Activated CD4-positive, alpha-beta memory T cell treated with anti-CD3 and anti-CD28 coated beads, Interleukin-2, amount 10 ng/mL, durations not matched to agents 7 days and 5 days (primary cell): ENCODE results near the gene PPM1H. TPM values are rescaled to one million over a fixed set of nuclear protein-coding genes. Genes with fewer than 3 reads are reported as not detected.
"Not testable (repeated sequence)": the region's sequence is repeated elsewhere in the genome, so short reads cannot be mapped to it uniquely, and the experiment has no call there.

Experiments used
- CTCF ChIA-PET: fragments of 350-600 bp; sonication (Branson Sonifier 250); formaldehyde crosslinking; loops from one replicate; lab custom pipeline; 2021; ENCODE audit warnings: antibody characterized with exemption, inconsistent platforms; lab: Charles Lee
- POLR2A ChIA-PET: fragments of 350-600 bp; sonication (Branson Sonifier 250); formaldehyde crosslinking; loops from one replicate; lab custom pipeline; 2021; ENCODE audit warnings: antibody characterized with exemption; lab: Charles Lee
- DNase-seq: peaks from one replicate; pipeline ENCODE4 v3.0.0-alpha.2; 2020
- H3K27ac Mint-ChIP-seq: one replicate; pipeline ENCODE4 v1.8.0; 2021; ENCODE audit warnings: mild to moderate bottlenecking, mixed read lengths
- H3K27me3 Mint-ChIP-seq: one replicate; pipeline ENCODE4 v1.8.0; 2021; ENCODE audit warnings: mixed read lengths
- H3K36me3 Mint-ChIP-seq: one replicate; pipeline ENCODE4 v1.8.0; 2021; ENCODE audit warnings: low read depth, mixed read lengths
- H3K4me1 Mint-ChIP-seq: one replicate; pipeline ENCODE4 v1.8.0; 2021; ENCODE audit warnings: mixed read lengths
- H3K4me3 Mint-ChIP-seq: one replicate; pipeline ENCODE4 v1.8.0; 2021; ENCODE audit warnings: mild to moderate bottlenecking, mixed read lengths
- H3K9me3 Mint-ChIP-seq: one replicate; pipeline ENCODE4 v1.8.0; 2021; ENCODE audit warnings: mixed read lengths
- total RNA-seq, 2 experiments: library from RNA; stranded (reverse); gene quantifications; one replicate each; pipeline ENCODE4 v1.2.3, GENCODE V29; 2021

Gene PPM1H
- total RNA-seq, 2 experiments from 2014 or later, result not detected

DNA sequence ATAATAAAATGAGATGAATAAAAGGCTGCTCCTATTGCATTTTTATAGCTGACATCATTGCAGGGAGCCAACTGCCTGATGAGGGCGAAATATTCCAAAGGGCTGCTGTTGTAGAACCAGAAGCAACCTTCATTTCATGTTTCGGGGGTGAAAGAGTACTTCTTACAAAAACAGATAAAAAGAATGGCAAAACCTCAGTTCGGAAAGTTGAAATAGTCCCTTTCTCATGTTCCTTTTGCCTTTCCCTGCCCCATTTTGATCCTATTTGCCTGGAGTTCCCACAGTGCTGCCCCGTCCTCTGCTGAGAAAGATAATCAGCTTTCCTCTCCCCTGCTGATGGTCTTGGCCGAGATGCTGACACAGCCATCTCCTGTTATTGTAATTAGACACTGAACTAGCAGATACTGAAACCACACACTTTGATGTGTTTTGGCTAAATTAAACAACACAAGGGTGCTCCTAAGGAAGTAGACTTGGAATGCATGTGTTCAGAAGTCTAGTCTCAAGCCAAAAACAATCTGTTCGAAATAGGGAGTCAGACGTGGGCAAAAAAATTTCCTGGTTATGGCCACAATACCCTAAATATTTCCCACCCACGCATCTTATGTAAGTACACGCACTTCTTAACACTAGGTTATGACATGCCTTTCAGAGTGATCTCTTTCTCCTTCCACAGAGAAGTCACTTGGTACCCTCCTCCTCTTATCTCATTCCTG lies 117.2 kb downstream of the PPM1H start:
- peaks cover 42% of the 10 kb centered on the region for H3K27me3 Mint-ChIP-seq
- no peak overlapping the region for H3K27ac Mint-ChIP-seq
- CTCF ChIA-PET, result interaction anchor here (0.7 to 1.3 kb wide), 3 partner anchors 10 to 1035 kb away, joined by 3 to 6 read pairs (median 4); no protein-coding TSS in a partner anchor
- no peak overlapping the region for H3K4me3 Mint-ChIP-seq
- H3K36me3 Mint-ChIP-seq, result no peaks in the 10 kb centered on the region
- POLR2A ChIA-PET, result no interaction called here
- DNase-seq, result no peak
- H3K9me3 Mint-ChIP-seq, result no peaks in the 10 kb centered on the region
- H3K4me1 Mint-ChIP-seq, result peaks cover 6% of the 10 kb centered on the region

DNA sequence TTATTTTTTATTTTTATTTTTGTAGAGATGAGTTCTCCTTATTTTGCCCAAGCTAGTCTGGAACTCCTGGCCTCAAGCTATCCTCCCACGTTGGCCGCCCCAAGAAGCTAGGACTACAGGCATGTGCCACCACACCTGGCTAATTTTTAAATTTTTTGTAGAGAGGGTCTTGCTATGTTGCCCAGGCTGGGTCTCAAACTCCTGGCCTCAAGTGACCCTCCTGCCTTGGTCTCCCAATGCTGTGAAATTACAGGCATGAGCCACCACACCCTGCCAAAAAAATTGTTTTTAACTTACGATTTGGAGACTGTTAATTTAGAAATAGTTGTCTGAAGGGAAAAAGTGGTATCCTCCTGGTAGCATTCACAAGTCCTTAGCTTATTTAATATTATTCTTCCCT lies 120.7 kb downstream of the PPM1H start:
- Mint-ChIP-seq H3K27me3 (peaks cover 24% of the 10 kb centered on the region), H3K4me3 (no peak overlapping the region), H3K9me3 (no peaks in the 10 kb centered on the region), H3K27ac (no peak overlapping the region), H3K36me3 (no peaks in the 10 kb centered on the region), H3K4me1 (peaks cover 7% of the 10 kb centered on the region)
- POLR2A ChIA-PET, result interaction anchor here (1.1 kb wide), 1 partner anchor 348 kb away, joined by 3 read pairs; the partner anchor contains the start of gene MON2
- DNase-seq, result no peak
- CTCF ChIA-PET, result interaction anchor here (1.1 to 3.0 kb wide), 4 partner anchors 17 to 379 kb away, joined by 3 to 14 read pairs (median 10); no protein-coding TSS in a partner anchor

DNA sequence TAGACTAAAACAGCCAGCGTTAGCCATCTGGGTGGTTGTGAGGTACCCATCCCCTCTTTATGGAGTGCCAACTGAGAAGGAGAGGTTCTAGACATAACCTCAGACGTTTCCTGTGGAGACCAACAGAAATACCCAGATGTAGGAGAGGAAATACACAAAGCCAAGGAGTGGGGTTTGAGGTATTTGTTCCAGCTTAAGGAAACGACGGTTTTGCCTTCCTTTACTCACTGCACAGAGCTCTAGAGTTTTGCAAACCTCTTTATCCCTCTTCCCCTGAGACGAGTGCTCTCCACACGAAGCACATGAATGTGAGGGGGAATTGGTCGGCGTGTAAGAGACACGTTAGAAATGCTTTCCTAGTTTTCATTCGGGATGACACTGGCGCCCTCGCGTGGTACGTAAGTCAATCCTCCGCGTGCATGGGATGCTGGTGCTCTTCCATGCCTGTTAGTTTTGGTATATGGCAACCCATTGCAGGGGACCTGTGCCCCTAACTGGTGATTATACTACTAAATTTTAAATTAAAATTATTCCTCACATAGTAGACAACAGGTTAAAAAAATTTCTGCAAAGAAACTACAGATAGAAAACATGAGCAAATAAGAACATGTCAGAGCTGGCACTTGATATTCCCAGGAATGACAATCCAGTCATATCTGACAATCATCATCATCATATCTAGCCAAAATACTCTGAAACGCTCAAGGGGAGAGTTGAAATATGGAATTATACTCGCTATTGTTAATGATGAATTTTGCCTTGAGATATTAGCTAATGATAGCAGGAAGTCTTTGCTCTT lies 121.7 kb downstream of the PPM1H start:
- H3K36me3 Mint-ChIP-seq, result no peaks in the 10 kb centered on the region

DNA sequence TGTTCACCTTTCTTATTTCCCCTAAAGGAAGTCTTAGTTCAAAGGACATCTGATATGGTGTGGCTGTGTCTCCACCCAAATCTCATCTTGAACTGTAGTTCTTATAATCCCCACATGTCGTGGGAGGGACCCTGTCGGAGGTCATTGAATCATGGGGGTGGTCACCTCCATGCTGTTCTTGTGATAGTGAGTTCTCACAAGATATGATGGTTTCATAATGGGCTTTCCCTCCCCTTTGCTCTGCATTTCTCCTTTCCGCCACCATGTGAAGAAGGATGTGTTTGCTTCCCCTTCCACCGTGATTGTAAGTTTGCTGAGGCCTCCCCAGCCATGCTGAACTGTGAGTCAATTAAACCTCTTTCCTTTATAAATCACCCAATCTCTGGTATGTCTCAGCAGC lies 123.5 kb downstream of the PPM1H start:
- H3K9me3 Mint-ChIP-seq, H3K36me3 Mint-ChIP-seq, POLR2A ChIA-PET, DNase-seq, CTCF ChIA-PET, H3K27ac Mint-ChIP-seq, H3K4me1 Mint-ChIP-seq, H3K4me3 Mint-ChIP-seq: not testable (repeated sequence)
- peaks cover 17% of the 10 kb centered on the region for H3K27me3 Mint-ChIP-seq

More for the DNA sequence above, 121.7 kb downstream of the PPM1H start:
- H3K27ac Mint-ChIP-seq, result no peak overlapping the region
- peaks cover 7% of the 10 kb centered on the region for H3K4me1 Mint-ChIP-seq
- CTCF ChIA-PET, result interaction anchor here (0.7 to 3.0 kb wide), 16 partner anchors 11 to 478 kb away, joined by 3 to 14 read pairs (median 3); no protein-coding TSS in a partner anchor
- no peaks in the 10 kb centered on the region for H3K9me3 Mint-ChIP-seq
- DNase-seq, result peak; percentile 49
- peaks cover 22% of the 10 kb centered on the region for H3K27me3 Mint-ChIP-seq
- H3K4me3 Mint-ChIP-seq, result no peak overlapping the region
- POLR2A ChIA-PET, result interaction anchor here (1.1 kb wide), 1 partner anchor 347 kb away, joined by 3 read pairs; the partner anchor contains the start of gene MON2

DNA sequence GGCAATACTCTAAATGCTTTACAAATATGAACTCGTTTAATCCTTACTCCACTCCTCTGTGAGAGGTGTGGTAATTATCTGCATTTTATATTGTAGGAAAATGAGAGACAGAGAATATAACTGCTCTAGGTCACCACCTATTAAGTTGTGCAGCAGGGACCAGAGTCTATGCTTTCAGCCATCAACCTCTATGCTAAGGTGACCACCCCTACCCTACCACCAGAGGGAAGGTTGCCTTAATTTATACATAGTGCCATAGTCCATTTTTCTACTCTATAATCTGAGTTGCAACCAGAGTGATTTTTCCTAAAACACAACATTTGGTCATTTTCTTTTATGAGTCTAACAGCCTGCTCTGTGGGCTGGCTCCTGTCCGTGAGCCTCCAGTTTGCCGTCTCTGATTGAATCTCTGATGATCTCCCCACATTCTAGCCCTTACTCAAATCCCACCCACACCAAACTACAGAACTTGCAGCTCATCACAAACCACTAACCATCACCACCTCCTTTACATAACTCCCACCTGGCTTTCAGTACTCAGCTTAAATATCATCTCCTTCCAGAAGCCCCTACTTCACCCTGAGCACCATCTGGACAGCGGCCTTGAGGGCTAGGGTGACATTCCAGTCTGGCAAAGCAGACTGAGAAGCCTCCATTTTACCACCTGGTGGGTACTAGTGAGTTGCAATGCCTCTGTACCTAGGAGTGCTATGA lies 126.6 kb downstream of the PPM1H start:
- H3K4me3 Mint-ChIP-seq, result no peak overlapping the region
- POLR2A ChIA-PET, result no interaction called here
- no peak for DNase-seq
- CTCF ChIA-PET, result interaction anchor here (0.8 to 1.2 kb wide), 2 partner anchors 9 to 11 kb away, joined by 3 to 6 read pairs; no protein-coding TSS in a partner anchor
- no peaks in the 10 kb centered on the region for H3K9me3 Mint-ChIP-seq
- H3K4me1 Mint-ChIP-seq, result peaks cover 7% of the 10 kb centered on the region
- no peak overlapping the region for H3K27ac Mint-ChIP-seq
- peaks cover 4% of the 10 kb centered on the region for H3K27me3 Mint-ChIP-seq
- no peaks in the 10 kb centered on the region for H3K36me3 Mint-ChIP-seq

DNA sequence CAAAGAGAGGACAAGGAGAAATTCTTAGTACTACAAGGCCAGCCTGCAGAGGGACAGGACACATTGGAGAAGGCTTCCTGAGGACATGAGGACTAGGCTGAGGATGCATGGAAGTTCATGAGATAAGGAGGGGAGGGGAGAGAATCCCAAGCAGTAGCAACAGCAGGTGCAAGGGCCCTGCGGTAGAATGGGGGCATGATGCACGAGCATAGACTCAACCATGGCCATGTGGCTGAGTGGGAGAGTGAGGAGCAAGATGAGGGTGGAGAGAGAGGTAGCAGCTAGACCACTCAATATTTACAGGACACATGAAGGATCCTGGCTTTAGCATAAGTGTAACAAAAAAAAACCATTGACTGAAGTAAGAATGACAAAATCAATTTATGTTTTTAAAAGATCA lies 128.1 kb downstream of the PPM1H start:
- Mint-ChIP-seq H3K4me3 (no peak overlapping the region), H3K36me3 (no peaks in the 10 kb centered on the region), H3K9me3 (no peaks in the 10 kb centered on the region), H3K27ac (no peak overlapping the region), H3K4me1 (no peaks in the 10 kb centered on the region), H3K27me3 (peaks cover 4% of the 10 kb centered on the region)
- CTCF ChIA-PET, result interaction anchor here (0.8 to 1.0 kb wide), 2 partner anchors 11 to 225 kb away, joined by 3 to 6 read pairs; no protein-coding TSS in a partner anchor
- DNase-seq, result no peak
- POLR2A ChIA-PET, result no interaction called here

DNA sequence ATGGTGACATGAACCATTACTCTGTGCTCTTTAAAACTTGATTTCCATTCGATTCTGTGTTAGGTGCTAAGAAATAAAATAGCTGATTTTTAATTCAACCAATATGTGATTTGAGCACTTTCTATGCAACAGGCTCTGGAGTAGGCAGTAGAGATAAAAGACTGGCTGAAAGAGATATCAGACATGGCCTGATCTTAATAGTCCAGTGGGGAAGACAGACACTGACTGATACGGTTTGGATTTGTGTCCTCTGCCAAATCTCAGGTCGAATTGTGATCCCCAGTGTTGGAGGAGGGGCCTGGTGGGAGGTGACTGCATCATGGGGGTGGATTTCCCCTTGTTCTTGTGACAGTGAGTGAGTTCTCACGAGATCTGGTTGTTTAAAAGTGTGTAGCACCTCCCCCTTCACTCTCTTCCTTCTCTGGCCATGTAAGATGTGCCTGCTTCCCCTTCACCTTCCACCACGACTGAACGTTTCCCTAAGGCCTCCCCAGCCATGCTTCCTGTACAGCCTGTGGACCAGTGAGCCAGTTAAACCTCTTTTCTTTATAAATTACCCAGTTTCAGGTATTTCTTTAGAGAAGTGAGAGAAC lies 128.6 kb downstream of the PPM1H start:
- ChIA-PET POLR2A (no interaction called here), CTCF (no interaction called here)

DNA sequence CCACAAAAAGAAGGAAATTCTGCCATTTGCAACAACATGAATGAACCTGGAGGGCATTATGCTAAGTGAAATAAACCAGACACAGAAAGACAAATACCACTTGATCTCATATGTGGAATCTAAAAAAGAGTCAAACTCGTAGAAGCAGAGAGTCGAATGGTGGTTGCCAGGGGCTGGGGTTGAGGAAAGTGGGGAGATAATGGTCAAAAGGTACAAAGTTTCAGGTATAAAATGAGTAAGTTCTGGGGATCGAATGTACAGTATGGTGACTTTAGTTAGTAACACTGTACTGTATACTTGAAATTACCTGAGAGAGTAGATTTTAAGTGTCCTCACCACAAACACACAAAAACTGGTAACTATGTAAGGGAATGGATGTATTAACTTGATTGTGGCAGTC lies 129.4 kb downstream of the PPM1H start:
- H3K27me3 Mint-ChIP-seq, result peaks cover 4% of the 10 kb centered on the region
- H3K4me3 Mint-ChIP-seq, result no peak overlapping the region
- H3K27ac Mint-ChIP-seq, result no peak overlapping the region
- H3K9me3 Mint-ChIP-seq, result no peaks in the 10 kb centered on the region
- H3K36me3 Mint-ChIP-seq, result no peaks in the 10 kb centered on the region
- no peak for DNase-seq
- no peaks in the 10 kb centered on the region for H3K4me1 Mint-ChIP-seq
- ChIA-PET POLR2A (no interaction called here), CTCF (no interaction called here)

More for the DNA sequence above, 128.6 kb downstream of the PPM1H start:
- H3K4me1 Mint-ChIP-seq, result no peaks in the 10 kb centered on the region
- H3K4me3 Mint-ChIP-seq, result no peak overlapping the region
- H3K9me3 Mint-ChIP-seq, result no peaks in the 10 kb centered on the region
- no peak overlapping the region for H3K27ac Mint-ChIP-seq
- H3K27me3 Mint-ChIP-seq, result peaks cover 4% of the 10 kb centered on the region
- DNase-seq, result no peak
- H3K36me3 Mint-ChIP-seq, result no peaks in the 10 kb centered on the region

DNA sequence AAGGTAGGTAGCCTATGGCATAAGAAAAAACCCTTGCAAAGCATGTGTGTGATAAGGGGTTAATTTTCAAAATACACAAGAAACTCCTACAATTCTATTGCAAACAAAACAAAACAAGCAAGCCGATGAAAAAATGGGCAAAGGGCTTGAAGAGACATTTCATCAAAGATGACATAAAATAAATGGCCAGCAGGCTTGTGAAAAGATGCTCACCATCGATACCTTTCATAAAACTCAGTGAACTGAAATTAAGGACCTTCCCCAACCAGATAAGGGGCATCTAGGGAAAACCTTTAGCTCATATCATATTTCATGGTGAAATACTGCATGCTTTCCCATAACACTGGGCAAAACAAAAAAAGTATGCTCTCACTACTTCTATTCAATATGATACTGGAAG lies 131.2 kb downstream of the PPM1H start:
- Mint-ChIP-seq H3K4me1 (no peaks in the 10 kb centered on the region), H3K27me3 (peaks cover 3% of the 10 kb centered on the region), H3K27ac (no peak overlapping the region), H3K36me3 (no peaks in the 10 kb centered on the region), H3K9me3 (no peaks in the 10 kb centered on the region), H3K4me3 (no peak overlapping the region)
- DNase-seq, result no peak
- POLR2A ChIA-PET, result no interaction called here
- CTCF ChIA-PET, result interaction anchor here (1.5 to 1.9 kb wide), 3 partner anchors 9 to 366 kb away, joined by 7 to 8 read pairs (median 8); no protein-coding TSS in a partner anchor

DNA sequence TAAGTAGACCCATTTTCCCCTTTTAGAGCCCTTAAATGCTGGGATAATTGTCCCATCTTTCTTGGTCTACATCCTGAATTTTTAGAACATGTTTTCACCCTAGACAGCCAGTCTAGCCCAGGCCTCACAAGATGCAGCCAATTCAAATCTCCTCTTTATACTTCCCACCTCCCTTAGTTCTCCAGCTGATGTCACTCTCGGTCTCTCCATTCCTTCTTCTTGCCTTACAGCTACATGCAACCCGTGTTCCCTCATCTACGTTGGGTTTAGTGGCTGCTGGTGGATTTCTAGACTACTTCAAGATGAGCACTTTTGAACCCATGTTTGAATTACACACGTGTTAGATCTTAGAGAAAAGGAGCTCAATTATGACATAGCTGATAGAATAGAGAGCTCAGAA lies 132.0 kb downstream of the PPM1H start:
- H3K27me3 Mint-ChIP-seq, result peaks cover 3% of the 10 kb centered on the region
- no peak for DNase-seq
- ChIA-PET CTCF (interaction anchor here (1.5 to 1.9 kb wide), 3 partner anchors 9 to 365 kb away, joined by 7 to 8 read pairs (median 8); no protein-coding TSS in a partner anchor), POLR2A (no interaction called here)
- no peaks in the 10 kb centered on the region for H3K4me1 Mint-ChIP-seq
- no peak overlapping the region for H3K4me3 Mint-ChIP-seq
- H3K36me3 Mint-ChIP-seq, result no peaks in the 10 kb centered on the region
- no peak overlapping the region for H3K27ac Mint-ChIP-seq
- H3K9me3 Mint-ChIP-seq, result no peaks in the 10 kb centered on the region

DNA sequence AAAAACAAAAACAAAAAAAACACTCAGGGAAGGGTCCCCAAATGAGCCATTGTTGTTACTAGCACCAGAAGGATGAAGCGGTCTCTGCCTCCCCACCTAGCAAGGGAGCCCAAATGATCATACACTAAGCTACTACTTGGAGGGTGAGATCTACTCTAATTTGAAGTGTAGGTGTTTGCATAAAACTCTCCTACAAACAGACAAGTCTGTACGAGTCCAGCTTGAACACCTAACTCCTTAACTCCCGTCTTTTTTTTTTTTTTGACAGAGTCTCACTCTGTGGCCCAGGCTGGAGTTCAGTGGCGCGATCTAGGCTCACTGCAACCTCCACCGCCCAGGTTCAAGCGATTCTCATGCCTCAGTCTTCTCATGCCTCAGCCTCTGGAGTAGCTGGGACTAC lies 132.6 kb downstream of the PPM1H start:
- CTCF ChIA-PET, result interaction anchor here (1.9 kb wide), 1 partner anchor 10 kb away, joined by 7 read pairs; no protein-coding TSS in a partner anchor
- DNase-seq, result no peak
- H3K4me3 Mint-ChIP-seq, result no peak overlapping the region
- H3K9me3 Mint-ChIP-seq, result no peaks in the 10 kb centered on the region
- POLR2A ChIA-PET, result no interaction called here
- no peak overlapping the region for H3K27ac Mint-ChIP-seq
- no peaks in the 10 kb centered on the region for H3K4me1 Mint-ChIP-seq
- no peaks in the 10 kb centered on the region for H3K36me3 Mint-ChIP-seq
- H3K27me3 Mint-ChIP-seq, result peaks cover 3% of the 10 kb centered on the region

DNA sequence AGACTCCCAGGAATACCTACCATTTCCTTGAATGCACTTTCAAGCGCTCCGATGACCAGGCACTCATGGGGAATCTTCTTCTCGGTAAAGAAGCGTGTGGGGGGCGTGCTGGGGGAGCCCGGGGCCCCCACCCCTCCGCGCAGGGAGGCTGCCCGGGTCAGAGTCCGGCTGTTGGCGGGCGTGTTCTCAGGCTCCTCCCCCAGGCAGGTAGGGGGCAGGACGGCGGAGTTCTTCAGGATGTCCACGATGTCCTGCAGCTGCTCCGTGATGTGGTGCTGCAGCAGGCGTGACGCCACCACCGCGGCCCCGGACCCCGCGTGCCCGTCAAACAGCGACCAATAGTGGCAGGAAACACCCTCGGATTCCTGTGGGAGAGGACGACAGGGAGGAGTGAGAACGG lies 133.2 kb downstream of the PPM1H start:
- Mint-ChIP-seq H3K9me3 (no peaks in the 10 kb centered on the region), H3K27ac (no peak overlapping the region), H3K4me1 (no peaks in the 10 kb centered on the region), H3K27me3 (peaks cover 1% of the 10 kb centered on the region), H3K36me3 (no peaks in the 10 kb centered on the region), H3K4me3 (no peak overlapping the region)
- CTCF ChIA-PET, result interaction anchor here (1.9 kb wide), 1 partner anchor 11 kb away, joined by 7 read pairs; no protein-coding TSS in a partner anchor
- DNase-seq, result no peak
- POLR2A ChIA-PET, result no interaction called here
